Measurements from ENCODE around the gene FAM76B. TPM values are rescaled to one million over a fixed set of nuclear protein-coding genes. Genes with fewer than 3 reads are reported as not detected.

Gene FAM76B
- polyA plus RNA-seq, 3 donors: 7.8 to 46.6 (median 8.2) TPM

DNA sequence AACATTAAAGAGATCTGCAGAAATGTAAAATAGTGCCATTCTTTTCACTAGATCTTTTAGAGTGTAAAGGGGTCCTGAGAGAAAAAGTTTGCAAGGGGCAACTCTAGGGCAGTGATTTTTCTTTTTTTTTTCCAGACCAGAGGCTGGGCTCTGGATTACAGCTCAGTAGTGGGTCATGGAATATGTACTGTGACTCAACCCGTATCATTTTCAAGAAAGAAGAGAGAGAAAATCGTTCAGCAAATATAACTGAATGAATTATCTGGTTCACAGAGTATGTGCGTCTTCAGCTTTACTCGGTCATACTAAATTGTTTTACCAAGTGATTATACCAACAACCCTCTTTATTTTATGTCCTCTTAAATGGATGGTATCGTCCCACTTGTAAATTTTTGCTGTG, 4.5 kb upstream of the FAM76B start:
- Histone ChIP-seq H3K4me3 (replicated peaks in 1 of 3; ENCODE audit: low read depth in 2 of 3, low read length in 3 of 3) (no peak overlapping the region), H3K27me3 (ENCODE audit: control insufficient read depth in 2 of 2, insufficient read depth in 2 of 2, low read length in 2 of 2) (no peaks in the 10 kb centered on the region), H3K9me3 (replicated peaks in 1 of 2; ENCODE audit: control insufficient read depth in 1 of 2, insufficient read depth in 1 of 2, low read length in 2 of 2) (no peaks in the 10 kb centered on the region), H2AFZ (ENCODE audit: insufficient read depth, low read depth, low read length, poor library complexity, severe bottlenecking) (no peak overlapping the region), H3K4me2 (replicated peaks; ENCODE audit: extremely low read depth, low read length, poor library complexity, severe bottlenecking) (no peak overlapping the region), H3K4me1 (ENCODE audit: control insufficient read depth in 1 of 2, insufficient read depth in 2 of 2, low read length in 2 of 2) (peaks cover 9 to 17% of the 10 kb centered on the region in 2 donors), H4K20me1 (ENCODE audit: insufficient read depth, low read length) (no peaks in the 10 kb centered on the region), H3K79me2 (ENCODE audit: insufficient read depth, low read length) (peaks cover 89% of the 10 kb centered on the region), H3K36me3 (replicated peaks in 1 of 2; ENCODE audit: control insufficient read depth in 1 of 2, insufficient read depth in 2 of 2, low read length in 2 of 2) (peaks cover under 1% of the 10 kb centered on the region in 2 donors), H3K9ac (ENCODE audit: insufficient read depth, low read length, poor library complexity, severe bottlenecking) (no peak overlapping the region), H3K27ac (ENCODE audit: low read depth in 1 of 2, low read length in 2 of 2) (peak overlapping the region in 1 of 2 donors; percentile 0)
- Mint-ChIP-seq H3K4me1 (peaks cover 20% of the 10 kb centered on the region), H3K27ac (peak overlapping the region in 2 of 7 donors; percentile 25 to 44), H3K4me3 (no peak overlapping the region), H3K9me3 (peaks cover 0 to 1% (median 0%) of the 10 kb centered on the region in 7 donors), H3K36me3 (peaks cover 1 to 3% of the 10 kb centered on the region in 2 donors), H3K27me3 (ENCODE audit: low read depth in 3 of 3) (no peaks in the 10 kb centered on the region)
- intact Hi-C loops (cut with micrococcal nuclease): no loop called here
- DNase-seq: no peak
- TF ChIP-seq, protein P1, sequence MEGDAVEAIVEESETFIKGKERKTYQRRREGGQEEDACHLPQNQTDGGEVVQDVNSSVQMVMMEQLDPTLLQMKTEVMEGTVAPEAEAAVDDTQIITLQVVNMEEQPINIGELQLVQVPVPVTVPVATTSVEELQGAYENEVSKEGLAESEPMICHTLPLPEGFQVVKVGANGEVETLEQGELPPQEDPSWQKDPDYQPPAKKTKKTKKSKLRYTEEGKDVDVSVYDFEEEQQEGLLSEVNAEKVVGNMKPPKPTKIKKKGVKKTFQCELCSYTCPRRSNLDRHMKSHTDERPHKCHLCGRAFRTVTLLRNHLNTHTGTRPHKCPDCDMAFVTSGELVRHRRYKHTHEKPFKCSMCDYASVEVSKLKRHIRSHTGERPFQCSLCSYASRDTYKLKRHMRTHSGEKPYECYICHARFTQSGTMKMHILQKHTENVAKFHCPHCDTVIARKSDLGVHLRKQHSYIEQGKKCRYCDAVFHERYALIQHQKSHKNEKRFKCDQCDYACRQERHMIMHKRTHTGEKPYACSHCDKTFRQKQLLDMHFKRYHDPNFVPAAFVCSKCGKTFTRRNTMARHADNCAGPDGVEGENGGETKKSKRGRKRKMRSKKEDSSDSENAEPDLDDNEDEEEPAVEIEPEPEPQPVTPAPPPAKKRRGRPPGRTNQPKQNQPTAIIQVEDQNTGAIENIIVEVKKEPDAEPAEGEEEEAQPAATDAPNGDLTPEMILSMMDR (IDR thresholded peaks at IDR 0.05): no peak
- 100% methylated on average over 1 of the region's 5 CpGs for WGBS (ENCODE audit: insufficient coverage)

DNA sequence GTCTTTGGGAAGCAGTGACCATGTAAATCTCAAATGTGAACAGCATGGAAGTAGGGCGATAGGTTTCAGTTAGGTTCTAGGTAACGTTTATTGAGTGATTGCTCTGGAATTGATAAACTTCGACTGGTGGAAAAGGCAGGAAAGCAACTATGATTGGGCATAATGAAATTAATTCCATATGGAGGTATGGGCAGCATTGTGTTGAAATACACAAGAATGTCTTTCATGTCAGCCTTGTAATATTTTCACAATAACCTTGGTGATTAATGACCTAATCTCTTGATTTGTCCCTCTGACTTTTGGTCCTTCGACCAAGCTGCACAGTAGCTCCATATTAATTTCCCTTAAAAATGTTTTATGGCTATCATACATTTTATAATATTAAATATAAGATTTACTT, 3.5 kb upstream of the FAM76B start:
- Mint-ChIP-seq H3K36me3 (peaks cover 1 to 2% of the 10 kb centered on the region in 2 donors), H3K4me3 (no peak overlapping the region), H3K27ac (no peak overlapping the region), H3K4me1 (peaks cover 28% of the 10 kb centered on the region), H3K27me3 (ENCODE audit: low read depth in 3 of 3) (no peaks in the 10 kb centered on the region), H3K9me3 (peaks cover 0 to 1% (median 0%) of the 10 kb centered on the region in 7 donors)
- Histone ChIP-seq H3K4me1 (ENCODE audit: control insufficient read depth in 1 of 2, insufficient read depth in 2 of 2, low read length in 2 of 2) (peaks cover 16 to 26% of the 10 kb centered on the region in 2 donors), H4K20me1 (ENCODE audit: insufficient read depth, low read length) (no peaks in the 10 kb centered on the region), H2AFZ (ENCODE audit: insufficient read depth, low read depth, low read length, poor library complexity, severe bottlenecking) (no peak overlapping the region), H3K36me3 (replicated peaks in 1 of 2; ENCODE audit: control insufficient read depth in 1 of 2, insufficient read depth in 2 of 2, low read length in 2 of 2) (no peaks in the 10 kb centered on the region), H3K4me2 (replicated peaks; ENCODE audit: extremely low read depth, low read length, poor library complexity, severe bottlenecking) (no peak overlapping the region), H3K79me2 (ENCODE audit: insufficient read depth, low read length) (peaks cover 90% of the 10 kb centered on the region), H3K4me3 (replicated peaks in 1 of 3; ENCODE audit: low read depth in 2 of 3, low read length in 3 of 3) (no peak overlapping the region), H3K27ac (ENCODE audit: low read depth in 1 of 2, low read length in 2 of 2) (no peak overlapping the region), H3K9me3 (replicated peaks in 1 of 2; ENCODE audit: control insufficient read depth in 1 of 2, insufficient read depth in 1 of 2, low read length in 2 of 2) (no peaks in the 10 kb centered on the region), H3K27me3 (ENCODE audit: control insufficient read depth in 2 of 2, insufficient read depth in 2 of 2, low read length in 2 of 2) (no peaks in the 10 kb centered on the region), H3K9ac (ENCODE audit: insufficient read depth, low read length, poor library complexity, severe bottlenecking) (no peak overlapping the region)
- DNase-seq: no peak
- intact Hi-C loops (cut with micrococcal nuclease): no loop called here
- TF ChIP-seq, protein P1 (IDR thresholded peaks at IDR 0.05): no peak
- WGBS (ENCODE audit: insufficient coverage): 94% methylated on average over 3 of the region's 4 CpGs
